Measurements from ENCODE around the gene QSER1. TPM values are rescaled to one million over a fixed set of nuclear protein-coding genes. Genes with fewer than 3 reads are reported as not detected.

The QSER1 gene
- total and polyA plus RNA-seq, 7 experiments from 2014 or later = 1.6 to 16.9 (median 13.5) TPM

- Histone ChIP-seq H3K9me3 (ENCODE audit: control insufficient read depth in 2 of 3, low read length in 3 of 3) (no peaks in the 10 kb centered on the region), H3K36me3 (ENCODE audit: control insufficient read depth in 2 of 3, insufficient read depth in 3 of 3, low read length in 3 of 3) (no peaks in the 10 kb centered on the region), H3K27ac (ENCODE audit: low read depth, low read length) (no peak overlapping the region), H3K4me3 (ENCODE audit: low read length) (no peak overlapping the region), H3K27me3 (ENCODE audit: control insufficient read depth in 2 of 2, insufficient read depth in 2 of 2, low read length in 2 of 2) (peaks cover 0 to 7% of the 10 kb centered on the region in 2 donors), H3K4me1 (ENCODE audit: control insufficient read depth in 2 of 2, insufficient read depth in 2 of 2, low read length in 2 of 2) (peaks cover 1 to 17% of the 10 kb centered on the region in 2 donors)
- ChIA-PET CTCF (no interaction called here), POLR2A (interaction anchor here (0.9 kb wide), 1 partner anchor 21 kb away, joined by 3 read pairs; no protein-coding TSS in a partner anchor)
- peaks cover 0 to 3% (median 0%) of the 10 kb centered on the region in 5 donors for H3K36me3 Mint-ChIP-seq
- H3K27me3 Mint-ChIP-seq = peaks cover 0 to 76% (median 5%) of the 10 kb centered on the region in 5 donors
- DNase-seq (no peak), ATAC-seq (no peak)
- H3K4me1 Mint-ChIP-seq = peaks cover 7 to 73% (median 60%) of the 10 kb centered on the region in 7 donors
- H3K27ac Mint-ChIP-seq = peak overlapping the region in 2 of 9 donors; percentile 12 to 62
- intact Hi-C loops (cut with micrococcal nuclease) = loop anchor here (5.0 to 10.0 kb wide), 3 partner anchors 35 to 1037 kb away; partner anchors contain the start of genes CAPRIN1 (in 1 of the 2) and EIF3M (in 1 of the 2)
- H3K4me3 Mint-ChIP-seq = peak overlapping the region in 7 of 10 donors; percentile 0 to 91 (median 83)
- no peaks in the 10 kb centered on the region for H3K9me3 Mint-ChIP-seq
These were observed 124.9 kb downstream of the QSER1 start for GRCh38 chr11:33017478-33017877.

GRCh38 chr11:33017965-33018364 lies 125.4 kb downstream of the QSER1 start:
- Mint-ChIP-seq H3K36me3 (peaks cover 0 to 3% (median 0%) of the 10 kb centered on the region in 5 donors), H3K9me3 (no peaks in the 10 kb centered on the region), H3K4me1 (peaks cover 4 to 68% (median 57%) of the 10 kb centered on the region in 7 donors), H3K27me3 (peaks cover 0 to 74% (median 5%) of the 10 kb centered on the region in 5 donors), H3K27ac (peak overlapping the region in 1 of 9 donors; percentile 12), H3K4me3 (peak overlapping the region in 5 of 10 donors; percentile 25 to 91 (median 83))
- POLR2A ChIA-PET = interaction anchor here (0.9 kb wide), 1 partner anchor 21 kb away, joined by 3 read pairs; no protein-coding TSS in a partner anchor
- Histone ChIP-seq H3K27ac (ENCODE audit: low read depth, low read length) (no peak overlapping the region), H3K4me1 (ENCODE audit: control insufficient read depth in 2 of 2, insufficient read depth in 2 of 2, low read length in 2 of 2) (peaks cover 0 to 13% of the 10 kb centered on the region in 2 donors), H3K27me3 (ENCODE audit: control insufficient read depth in 2 of 2, insufficient read depth in 2 of 2, low read length in 2 of 2) (peaks cover 0 to 7% of the 10 kb centered on the region in 2 donors), H3K36me3 (ENCODE audit: control insufficient read depth in 2 of 3, insufficient read depth in 3 of 3, low read length in 3 of 3) (no peaks in the 10 kb centered on the region), H3K4me3 (ENCODE audit: low read length) (no peak overlapping the region), H3K9me3 (ENCODE audit: control insufficient read depth in 2 of 3, low read length in 3 of 3) (no peaks in the 10 kb centered on the region)
- ATAC-seq (no peak), DNase-seq (no peak)
- intact Hi-C loops (cut with micrococcal nuclease) = loop anchor here (5.0 to 10.0 kb wide), 3 partner anchors 34 to 1037 kb away; partner anchors contain the start of genes CAPRIN1 (in 1 of the 2) and EIF3M (in 1 of the 2)
- CTCF ChIA-PET = no interaction called here

GRCh38 chr11:33018840-33019239 lies 126.2 kb downstream of the QSER1 start:
- Histone ChIP-seq H3K27ac (ENCODE audit: low read depth, low read length) (no peak overlapping the region), H3K4me3 (ENCODE audit: low read length) (no peak overlapping the region), H3K9me3 (ENCODE audit: control insufficient read depth in 2 of 3, low read length in 3 of 3) (no peaks in the 10 kb centered on the region), H3K27me3 (ENCODE audit: control insufficient read depth in 2 of 2, insufficient read depth in 2 of 2, low read length in 2 of 2) (peaks cover 0 to 7% of the 10 kb centered on the region in 2 donors), H3K4me1 (ENCODE audit: control insufficient read depth in 2 of 2, insufficient read depth in 2 of 2, low read length in 2 of 2) (peaks cover 0 to 13% of the 10 kb centered on the region in 2 donors), H3K36me3 (ENCODE audit: control insufficient read depth in 2 of 3, insufficient read depth in 3 of 3, low read length in 3 of 3) (no peaks in the 10 kb centered on the region)
- ATAC-seq (no peak), DNase-seq (no peak)
- Mint-ChIP-seq H3K36me3 (peaks cover 0 to 3% (median 0%) of the 10 kb centered on the region in 5 donors), H3K4me1 (peaks cover 4 to 60% (median 50%) of the 10 kb centered on the region in 7 donors), H3K9me3 (no peaks in the 10 kb centered on the region), H3K27me3 (peaks cover 0 to 65% (median 5%) of the 10 kb centered on the region in 5 donors), H3K27ac (peak overlapping the region in 2 of 9 donors; percentile 16 to 52), H3K4me3 (no peak overlapping the region)
- intact Hi-C loops (cut with micrococcal nuclease) = loop anchor here (5.0 to 10.0 kb wide), 3 partner anchors 33 to 1036 kb away; partner anchors contain the start of genes CAPRIN1 (in 1 of the 2) and EIF3M (in 1 of the 2)
- ChIA-PET CTCF (no interaction called here), POLR2A (no interaction called here)

- H3K4me3 Mint-ChIP-seq = peak overlapping the region in 5 of 10 donors; percentile 5 to 64 (median 13)
- Histone ChIP-seq H3K27ac (ENCODE audit: low read depth, low read length) (no peak overlapping the region), H3K9me3 (ENCODE audit: control insufficient read depth in 2 of 3, low read length in 3 of 3) (no peaks in the 10 kb centered on the region), H3K4me1 (ENCODE audit: control insufficient read depth in 2 of 2, insufficient read depth in 2 of 2, low read length in 2 of 2) (peaks cover 0 to 9% of the 10 kb centered on the region in 2 donors), H3K27me3 (ENCODE audit: control insufficient read depth in 2 of 2, insufficient read depth in 2 of 2, low read length in 2 of 2) (peaks cover 0 to 7% of the 10 kb centered on the region in 2 donors), H3K36me3 (ENCODE audit: control insufficient read depth in 2 of 3, insufficient read depth in 3 of 3, low read length in 3 of 3) (no peaks in the 10 kb centered on the region), H3K4me3 (ENCODE audit: low read length) (no peak overlapping the region)
- DNase-seq (no peak), ATAC-seq (no peak)
- H3K27ac Mint-ChIP-seq = peak overlapping the region in 6 of 9 donors; percentile 1 to 37 (median 8)
- intact Hi-C loops (cut with micrococcal nuclease) = no loop called here
- peaks cover under 1 to 47% (median 40%) of the 10 kb centered on the region in 7 donors for H3K4me1 Mint-ChIP-seq
- H3K27me3 Mint-ChIP-seq = peaks cover 0 to 50% (median 3%) of the 10 kb centered on the region in 5 donors
- no peaks in the 10 kb centered on the region for H3K9me3 Mint-ChIP-seq
- CTCF ChIA-PET = interaction anchor here (0.7 to 1.2 kb wide), 3 partner anchors 43 to 139 kb away, joined by 3 to 4 read pairs (median 4); no protein-coding TSS in a partner anchor
- H3K36me3 Mint-ChIP-seq = peaks cover 0 to 3% (median 0%) of the 10 kb centered on the region in 5 donors
- POLR2A ChIA-PET = interaction anchor here (1.7 to 2.7 kb wide), 3 partner anchors 9 to 17 kb away, joined by 10 to 19 read pairs (median 16); partner anchors contain the start of gene TCP11L1
These were observed 128.9 kb downstream of the QSER1 start for GRCh38 chr11:33021501-33021900.

- Histone ChIP-seq H3K36me3 (ENCODE audit: control insufficient read depth in 2 of 3, insufficient read depth in 3 of 3, low read length in 3 of 3) (no peaks in the 10 kb centered on the region), H3K27me3 (ENCODE audit: control insufficient read depth in 2 of 2, insufficient read depth in 2 of 2, low read length in 2 of 2) (peaks cover 0 to 5% of the 10 kb centered on the region in 2 donors), H3K4me3 (ENCODE audit: low read length) (no peak overlapping the region), H3K27ac (ENCODE audit: low read depth, low read length) (no peak overlapping the region), H3K4me1 (ENCODE audit: control insufficient read depth in 2 of 2, insufficient read depth in 2 of 2, low read length in 2 of 2) (peaks cover 0 to 8% of the 10 kb centered on the region in 2 donors), H3K9me3 (ENCODE audit: control insufficient read depth in 2 of 3, low read length in 3 of 3) (no peaks in the 10 kb centered on the region)
- Mint-ChIP-seq H3K4me3 (peak overlapping the region in 5 of 10 donors; percentile 13 to 64 (median 32)), H3K4me1 (peaks cover 0 to 43% (median 36%) of the 10 kb centered on the region in 7 donors), H3K27me3 (peaks cover 0 to 49% (median 1%) of the 10 kb centered on the region in 5 donors), H3K9me3 (no peaks in the 10 kb centered on the region), H3K27ac (peak overlapping the region in 5 of 9 donors; percentile 1 to 37 (median 13)), H3K36me3 (peaks cover 0 to 3% (median 0%) of the 10 kb centered on the region in 5 donors)
- intact Hi-C loops (cut with micrococcal nuclease) = loop anchor here in 1 of 2 donors (1.0 kb wide), 1 partner anchor 11 kb away; no protein-coding TSS in a partner anchor
- CTCF ChIA-PET = interaction anchor here (0.7 to 1.2 kb wide), 4 partner anchors 43 to 138 kb away, joined by 3 to 4 read pairs (median 4); no protein-coding TSS in a partner anchor
- ATAC-seq (peak; percentile 34), DNase-seq (peak in 4 of 9 donors; percentile 20 to 26 (median 22))
- POLR2A ChIA-PET = interaction anchor here (0.9 to 2.7 kb wide), 4 partner anchors 10 to 17 kb away, joined by 3 to 19 read pairs (median 13); partner anchors contain the start of gene TCP11L1
These were observed 129.3 kb downstream of the QSER1 start for GRCh38 chr11:33021937-33022336.

- no peak overlapping the region for H3K4me3 ChIP-seq (ENCODE audit: low read length)
- H3K4me1 Mint-ChIP-seq = peaks cover 0 to 20% (median 16%) of the 10 kb centered on the region in 7 donors
- H3K36me3 ChIP-seq (ENCODE audit: control insufficient read depth in 2 of 3, insufficient read depth in 3 of 3, low read length in 3 of 3) = no peaks in the 10 kb centered on the region
- H3K9me3 ChIP-seq (ENCODE audit: control insufficient read depth in 2 of 3, low read length in 3 of 3) = no peaks in the 10 kb centered on the region
- H3K27ac Mint-ChIP-seq = no peak overlapping the region
- peaks cover 0 to 32% (median 0%) of the 10 kb centered on the region in 5 donors for H3K27me3 Mint-ChIP-seq
- ATAC-seq = no peak
- intact Hi-C loops (cut with micrococcal nuclease) = no loop called here
- peaks cover 0 to 9% (median 0%) of the 10 kb centered on the region in 5 donors for H3K36me3 Mint-ChIP-seq
- H3K9me3 Mint-ChIP-seq = no peaks in the 10 kb centered on the region
- DNase-seq = no peak
- CTCF ChIA-PET = interaction anchor here (0.7 to 1.0 kb wide), 3 partner anchors 11 to 40 kb away, joined by 3 to 4 read pairs (median 3); no protein-coding TSS in a partner anchor
- H3K27ac ChIP-seq (ENCODE audit: low read depth, low read length) = no peak overlapping the region
- POLR2A ChIA-PET = interaction anchor here (0.6 to 3.0 kb wide), 4 partner anchors 9 to 47 kb away, joined by 3 to 6 read pairs (median 4); partner anchors contain the start of genes DEPDC7 and TCP11L1
- peaks cover 0 to 8% of the 10 kb centered on the region in 2 donors for H3K4me1 ChIP-seq (ENCODE audit: control insufficient read depth in 2 of 2, insufficient read depth in 2 of 2, low read length in 2 of 2)
- H3K4me3 Mint-ChIP-seq = no peak overlapping the region
- no peaks in the 10 kb centered on the region for H3K27me3 ChIP-seq (ENCODE audit: control insufficient read depth in 2 of 2, insufficient read depth in 2 of 2, low read length in 2 of 2)
These were observed 132.7 kb downstream of the QSER1 start for GRCh38 chr11:33025339-33025722.

All from naive thymus-derived CD4-positive, alpha-beta T cell (primary cell).